Lung (tissue), 12 donors: ENCODE results near the gene ERI3. TPM values are rescaled to one million over a fixed set of nuclear protein-coding genes. Genes with fewer than 3 reads are reported as not detected.

ENCODE experiments used
- ATAC-seq: fragments of 200-7000 bp; cut with Tn5 transposase; one replicate; pipeline ENCODE4 v1.9.1; 2020; ENCODE audit warnings: moderate number of reproducible peaks; ENCODE audit not compliant: insufficient read depth, low FRiP score
- DNase-seq, 3 donors: peaks; one replicate each; pipeline ENCODE4 v3.0.0-alpha.2; 2013 to 2017
- H3K27ac ChIP-seq, 2 donors: one replicate each; pipeline ENCODE4 v1.5.1; 2013; ENCODE audit warnings: mild to moderate bottlenecking in 2 of 2, moderate library complexity in 2 of 2, control low read depth in 1 of 2, inconsistent platforms in 1 of 2, low read depth in 1 of 2, low read length in 1 of 2
- H3K27me3 ChIP-seq, 3 donors: one replicate each; pipeline ENCODE4 v1.5.1; 2013; ENCODE audit warnings: low read length in 2 of 3; ENCODE audit not compliant: control insufficient read depth in 3 of 3, insufficient read depth in 3 of 3
- H3K36me3 ChIP-seq, 4 donors: one replicate each; pipeline ENCODE4 v1.5.1; 2013; ENCODE audit warnings: low read length in 4 of 4, mild to moderate bottlenecking in 1 of 4, moderate library complexity in 1 of 4; ENCODE audit not compliant: control insufficient read depth in 4 of 4, insufficient read depth in 4 of 4
- H3K4me1 ChIP-seq, 5 donors: one replicate each; pipeline ENCODE4 v1.5.1; 2013; ENCODE audit warnings: low read length in 5 of 5, mild to moderate bottlenecking in 2 of 5, moderate library complexity in 1 of 5; ENCODE audit not compliant: control insufficient read depth in 5 of 5, insufficient read depth in 5 of 5
- H3K4me3 ChIP-seq: one replicate; pipeline ENCODE4 v1.5.1; 2013; ENCODE audit warnings: mild to moderate bottlenecking, control low read depth, moderate library complexity
- H3K9ac ChIP-seq, 2 donors: one replicate each; pipeline ENCODE4 v1.5.1; 2013; ENCODE audit warnings: low read length in 2 of 2, control low read depth in 1 of 2; ENCODE audit not compliant: insufficient read depth in 1 of 2
- H3K9me3 ChIP-seq, 4 donors: one replicate each; pipeline ENCODE4 v1.5.1; 2013; ENCODE audit warnings: low read length in 3 of 4, mild to moderate bottlenecking in 1 of 4, moderate library complexity in 1 of 4; ENCODE audit not compliant: control insufficient read depth in 4 of 4, insufficient read depth in 3 of 4
- WGBS, 2 donors: extraction: QIAGEN DNeasy Blood & Tissue Kit; methylation state at CpG; one replicate each; pipeline ENCODE4 v1.1.7; 2013; 5-methylcytosine and 5-hydroxymethylcytosine counted together
- polyA plus RNA-seq, 2 donors: library from polyadenylated mRNA; stranded (reverse); fragments of 200-250 nt; gene quantifications; one replicate each; pipeline ENCODE4 v1.2.1, GENCODE V29; 2013
- total RNA-seq, 2 donors: library from RNA; depleted of rRNA in 1 of 2; stranded (reverse); fragments of >200 nt in 1 of 2; gene quantifications; one replicate each; pipeline ENCODE4 v1.2.1, GENCODE V29; 2014 to 2021
- TF ChIP-seq, protein P1 (sequence below): IDR thresholded peaks from 2 replicates; pipeline ENCODE4 v1.5.1; 2012; ENCODE audit warnings: mild to moderate bottlenecking; ENCODE audit errors: control extremely low read depth, extremely low read depth
- donor health status: control.
- donor health status: control.
- donor health status: Bipolar disorder and iron deficiency.
- donor health status: healthy.
- donor health status: DM: yes; HTN: yes; CAD: no.

ERI3 gene
- total and polyA plus RNA-seq, 4 donors, result 26.6 to 56.2 (median 40.8) TPM

DNA sequence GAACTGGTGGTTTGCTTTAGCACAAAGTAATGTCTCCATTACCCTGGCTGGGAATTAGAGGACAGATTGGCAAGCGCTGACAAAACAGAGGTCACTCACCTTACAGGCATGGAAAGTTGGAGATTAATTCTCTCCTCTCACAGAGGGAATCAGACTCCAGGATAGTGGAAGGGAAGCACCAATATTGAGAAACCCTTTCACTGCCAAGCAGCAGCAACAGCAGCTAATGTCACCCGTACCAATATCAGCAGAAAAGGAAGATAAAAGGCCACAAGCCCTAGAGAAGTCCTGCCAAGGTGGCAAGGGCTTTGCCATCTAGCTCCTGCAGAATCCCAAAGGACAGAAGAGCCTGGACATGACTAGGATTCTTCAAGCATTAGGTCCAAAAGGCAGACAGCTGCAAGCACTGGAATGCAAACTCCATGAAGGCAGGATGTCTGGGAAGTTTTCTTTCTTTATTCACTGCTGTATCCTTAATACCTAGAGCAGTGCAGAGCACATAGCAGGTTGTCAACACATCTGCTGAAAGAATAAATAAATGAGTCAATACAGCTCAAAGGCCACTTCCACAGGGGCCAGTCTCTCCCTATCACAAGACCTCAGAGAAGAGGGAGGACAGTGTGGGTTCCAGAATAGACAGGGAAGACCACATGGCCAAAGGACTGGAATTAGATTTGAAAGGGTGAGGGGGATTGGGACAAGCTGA lies 57.2 kb downstream of the ERI3 start:
- ATAC-seq, result no peak
- H3K4me3 ChIP-seq, result no peak overlapping the region
- H3K27me3 ChIP-seq, result no peaks in the 10 kb centered on the region
- DNase-seq, result no peak
- no peak overlapping the region for H3K27ac ChIP-seq
- H3K4me1 ChIP-seq, result no peaks in the 10 kb centered on the region
- H3K9ac ChIP-seq, result no peak overlapping the region
- TF ChIP-seq, protein P1, sequence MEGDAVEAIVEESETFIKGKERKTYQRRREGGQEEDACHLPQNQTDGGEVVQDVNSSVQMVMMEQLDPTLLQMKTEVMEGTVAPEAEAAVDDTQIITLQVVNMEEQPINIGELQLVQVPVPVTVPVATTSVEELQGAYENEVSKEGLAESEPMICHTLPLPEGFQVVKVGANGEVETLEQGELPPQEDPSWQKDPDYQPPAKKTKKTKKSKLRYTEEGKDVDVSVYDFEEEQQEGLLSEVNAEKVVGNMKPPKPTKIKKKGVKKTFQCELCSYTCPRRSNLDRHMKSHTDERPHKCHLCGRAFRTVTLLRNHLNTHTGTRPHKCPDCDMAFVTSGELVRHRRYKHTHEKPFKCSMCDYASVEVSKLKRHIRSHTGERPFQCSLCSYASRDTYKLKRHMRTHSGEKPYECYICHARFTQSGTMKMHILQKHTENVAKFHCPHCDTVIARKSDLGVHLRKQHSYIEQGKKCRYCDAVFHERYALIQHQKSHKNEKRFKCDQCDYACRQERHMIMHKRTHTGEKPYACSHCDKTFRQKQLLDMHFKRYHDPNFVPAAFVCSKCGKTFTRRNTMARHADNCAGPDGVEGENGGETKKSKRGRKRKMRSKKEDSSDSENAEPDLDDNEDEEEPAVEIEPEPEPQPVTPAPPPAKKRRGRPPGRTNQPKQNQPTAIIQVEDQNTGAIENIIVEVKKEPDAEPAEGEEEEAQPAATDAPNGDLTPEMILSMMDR, result no peak
- peaks cover 0 to 3% (median 0%) of the 10 kb centered on the region in 4 donors for H3K9me3 ChIP-seq
- peaks cover 6 to 27% (median 21%) of the 10 kb centered on the region in 4 donors for H3K36me3 ChIP-seq
- 94 to 98% methylated on average over 2 of the region's 2 CpGs for WGBS, 2 donors

DNA sequence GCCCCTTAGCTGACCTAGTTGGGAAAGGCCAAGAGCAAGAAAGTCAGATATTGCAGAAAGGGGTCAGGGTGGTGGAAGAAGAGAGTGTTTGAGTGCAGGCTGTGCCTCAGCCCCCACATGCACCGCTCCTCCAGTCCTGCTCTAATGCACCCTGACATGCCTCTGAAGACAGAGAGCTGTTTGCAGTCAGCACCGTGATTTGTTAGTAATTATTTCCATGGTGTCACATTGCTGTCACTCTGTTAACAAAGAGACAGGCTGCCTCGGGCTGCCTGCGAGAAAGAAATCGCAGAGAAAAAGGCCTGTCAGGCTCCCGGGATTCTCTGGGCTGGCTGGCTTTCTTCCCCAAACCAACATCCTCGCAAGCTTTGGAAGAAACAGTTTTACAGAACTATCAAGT lies 58.3 kb downstream of the ERI3 start:
- TF ChIP-seq, protein P1, result no peak
- DNase-seq (no peak), ATAC-seq (no peak)
- no peaks in the 10 kb centered on the region for H3K27me3 ChIP-seq
- no peaks in the 10 kb centered on the region for H3K4me1 ChIP-seq
- peaks cover 6 to 30% (median 24%) of the 10 kb centered on the region in 4 donors for H3K36me3 ChIP-seq
- peaks cover 0 to 3% (median 0%) of the 10 kb centered on the region in 4 donors for H3K9me3 ChIP-seq
- 89 to 92% methylated on average over 7 of the region's 7 CpGs for WGBS, 2 donors
- no peak overlapping the region for H3K27ac ChIP-seq
- H3K9ac ChIP-seq, result no peak overlapping the region
- H3K4me3 ChIP-seq, result no peak overlapping the region

DNA sequence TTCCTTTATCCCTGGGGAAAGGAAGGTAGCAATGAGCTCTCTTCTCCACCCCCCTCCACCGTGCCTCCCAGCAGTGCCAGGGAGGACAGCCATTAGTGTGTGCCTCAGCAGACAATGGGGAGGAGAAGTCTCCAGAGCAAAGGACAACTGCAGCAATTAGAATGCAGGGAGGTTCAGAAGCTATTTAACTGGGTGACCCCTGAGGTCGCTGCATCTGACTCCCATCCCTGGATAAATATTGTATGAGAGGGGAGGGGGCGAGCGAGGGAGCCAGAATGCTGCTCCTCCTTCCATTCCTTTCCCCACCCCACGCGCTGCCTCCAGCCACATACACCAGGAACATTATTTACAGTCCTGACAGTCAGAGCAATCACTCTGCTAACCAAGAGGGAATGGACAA lies 59.0 kb downstream of the ERI3 start:
- Histone ChIP-seq H3K9me3 (peaks cover 0 to under 1% (median 0%) of the 10 kb centered on the region in 4 donors), H3K27me3 (no peaks in the 10 kb centered on the region), H3K4me3 (no peak overlapping the region), H3K27ac (no peak overlapping the region), H3K4me1 (no peaks in the 10 kb centered on the region), H3K9ac (no peak overlapping the region), H3K36me3 (peaks cover 6 to 36% (median 23%) of the 10 kb centered on the region in 4 donors)
- DNase-seq (no peak), ATAC-seq (no peak)
- WGBS, 2 donors, result 93 to 97% methylated on average over 6 of the region's 6 CpGs
- TF ChIP-seq, protein P1, result no peak
